B cell (primary cell): ENCODE results near the gene OR6A2. TPM values are rescaled to one million over a fixed set of nuclear protein-coding genes. Genes with fewer than 3 reads are reported as not detected.

Experiments used
- ATAC-seq: fragments of 200-7000 bp; cut with Tn5 transposase; one replicate; pipeline ENCODE4 v1.10.0; 2021; ENCODE audit warnings: low read depth, mild to moderate bottlenecking, moderate number of reproducible peaks, moderate library complexity
- CTCF ChIA-PET: fragments of 350-600 bp; sonication (Branson Sonifier 250); formaldehyde crosslinking; loops from one replicate; lab custom pipeline; 2021; ENCODE audit warnings: antibody characterized with exemption, inconsistent platforms; lab: Charles Lee
- POLR2A ChIA-PET: fragments of 350-600 bp; sonication (Branson Sonifier 250); formaldehyde crosslinking; loops from one replicate; lab custom pipeline; 2021; ENCODE audit warnings: antibody characterized with exemption; lab: Charles Lee
- DNase-seq: peaks from one replicate; pipeline ENCODE4 v3.0.0; 2013
- H2AFZ ChIP-seq: 2 replicates; pipeline ENCODE4 v1.6.1; 2012; ENCODE audit warnings: mild to moderate bottlenecking, low read depth, low read length; ENCODE audit not compliant: insufficient read depth, poor library complexity, severe bottlenecking
- H3K27ac ChIP-seq, 2 donors: 1 replicate in 1 of 2; 2 replicates in 1 of 2; pipeline ENCODE4 v1.5.1; 2012 to 2013; ENCODE audit warnings: low read length in 2 of 2, mild to moderate bottlenecking in 2 of 2, moderate library complexity in 1 of 2
- H3K27me3 ChIP-seq, 4 experiments: fragments of 200-600 bp in 1 of 4; sonication (generic) in 1 of 4; replicated peaks in 1 of 4; 1 replicate in 2 of 4; 2 replicates in 2 of 4; pipeline versions ENCODE4 v1.6.1 to v1.7.0; 2013 to 2016; ENCODE audit warnings: low read length in 3 of 4, mild to moderate bottlenecking in 2 of 4, mixed read lengths in 1 of 4, moderate library complexity in 1 of 4; ENCODE audit not compliant: insufficient read depth in 4 of 4, control insufficient read depth in 3 of 4; ENCODE audit errors: control extremely low read depth in 1 of 4
- H3K36me3 ChIP-seq, 2 experiments: replicated peaks in 1 of 2; 1 replicate in 1 of 2; 2 replicates in 1 of 2; pipeline versions ENCODE4 v1.6.1 to v1.7.1; 2013; ENCODE audit warnings: low read length in 1 of 2; ENCODE audit not compliant: insufficient read depth in 2 of 2, control insufficient read depth in 1 of 2; ENCODE audit errors: control extremely low read depth in 1 of 2, extremely low read depth in 1 of 2
- H3K4me1 ChIP-seq, 2 donors: fragments of 200-600 bp in 1 of 2; sonication (generic) in 1 of 2; 1 replicate in 1 of 2; 2 replicates in 1 of 2; pipeline versions ENCODE4 v1.5.1 to v1.6.1; 2013 to 2017; ENCODE audit warnings: low read length in 2 of 2; ENCODE audit not compliant: control insufficient read depth in 2 of 2, insufficient read depth in 2 of 2
- H3K4me2 ChIP-seq: replicated peaks from 2 replicates; pipeline ENCODE3; 2012; ENCODE audit warnings: mild to moderate bottlenecking, low read depth, low read length; ENCODE audit not compliant: poor library complexity, severe bottlenecking
- H3K4me3 ChIP-seq, 5 experiments: fragments of 200-600 bp in 1 of 5; sonication (generic) in 1 of 5; 1 replicate in 3 of 5; 2 replicates in 2 of 5; pipeline versions ENCODE4 v1.5.1 to v1.7.0; 2011 to 2016; ENCODE audit warnings: low read length in 4 of 5, mild to moderate bottlenecking in 4 of 5, low read depth in 2 of 5, control low read depth in 1 of 5, moderate library complexity in 1 of 5; ENCODE audit not compliant: insufficient read depth in 1 of 5; ENCODE audit errors: control extremely low read depth in 1 of 5, extremely low read depth in 1 of 5
- H3K79me2 ChIP-seq: fragments of 200-600 bp; sonication (generic); one replicate; pipeline ENCODE4 v1.6.0; 2016; ENCODE audit warnings: low read length; ENCODE audit not compliant: control insufficient read depth, insufficient read depth
- H3K9ac ChIP-seq: fragments of 200-600 bp; sonication (generic); 2 replicates; pipeline ENCODE4 v1.6.1; 2017; ENCODE audit warnings: mild to moderate bottlenecking, low read length, moderate library complexity
- H3K9me3 ChIP-seq, 3 donors: one replicate each; pipeline versions ENCODE4 v1.6.1 to v1.7.1; 2013; ENCODE audit warnings: low read length in 2 of 3; ENCODE audit not compliant: control insufficient read depth in 2 of 3, insufficient read depth in 1 of 3; ENCODE audit errors: control extremely low read depth in 1 of 3
- H4K20me1 ChIP-seq: 2 replicates; pipeline ENCODE4 v1.6.0; 2012; ENCODE audit warnings: mild to moderate bottlenecking, low read length; ENCODE audit not compliant: insufficient read depth, control insufficient read depth, poor library complexity, severe bottlenecking
- H3K27ac Mint-ChIP-seq: one replicate; pipeline ENCODE4 v1.8.0; 2021; ENCODE audit warnings: mixed read lengths
- H3K27me3 Mint-ChIP-seq: one replicate; pipeline ENCODE4 v1.8.0; 2021; ENCODE audit warnings: mixed read lengths
- H3K4me1 Mint-ChIP-seq: one replicate; pipeline ENCODE4 v1.8.0; 2021; ENCODE audit warnings: mixed read lengths
- H3K4me3 Mint-ChIP-seq: one replicate; pipeline ENCODE4 v1.8.0; 2021; ENCODE audit warnings: mixed read lengths
- H3K9me3 Mint-ChIP-seq: one replicate; pipeline ENCODE4 v1.8.0; 2022; ENCODE audit warnings: mixed read lengths; ENCODE audit not compliant: insufficient read depth
- EZH2 ChIP-seq: IDR thresholded peaks from 2 replicates; pipeline ENCODE4 v1.6.1; 2012; ENCODE audit warnings: borderline replicate concordance, low read depth, mild to moderate bottlenecking, moderate library complexity, low read length; ENCODE audit not compliant: insufficient read depth, poor library complexity, severe bottlenecking
- WGBS: methylation state at CpG from one replicate; pipeline ENCODE4 v1.1.5; 2013; ENCODE audit warnings: missing lambda C conversion rate; ENCODE audit not compliant: insufficient coverage; 5-methylcytosine and 5-hydroxymethylcytosine counted together
- intact Hi-C: fragments of 100-400 bp; cut with micrococcal nuclease; formaldehyde crosslinking; loops from one replicate; pipeline ENCODE4 v1.10.0; 2022
- polyA plus RNA-seq: library from polyadenylated mRNA; depleted of rRNA; stranded (reverse); fragments of >200 nt; gene quantifications from 2 replicates; pipeline ENCODE4 v1.2.3, GENCODE V29; 2012
- total RNA-seq, 2 donors: library from RNA; stranded (reverse); fragments of 120-200 nt in 1 of 2; gene quantifications; 1 replicate in 1 of 2; 2 replicates in 1 of 2; pipeline versions ENCODE4 v1.2.3 to v1.2.4, GENCODE V29; 2013 to 2022
- TF ChIP-seq, protein P1 (sequence below): fragments of 200-600 bp; IDR thresholded peaks from one replicate; pipeline ENCODE4 v1.8.0; 2022; ENCODE audit warnings: antibody characterized with exemption, mild to moderate bottlenecking

The OR6A2 gene
- total and polyA plus RNA-seq, 2 donors (not counting 1 experiment from before 2014, with no cell fraction given): 0.12 TPM; not detected in 1

GRCh38 chr11:6782720-6783119, 16.8 kb downstream of the OR6A2 start, which contains the start of gene OR2AG1:
TSS of gene OR2AG1 (plus strand) at chr11:6783020. CDS start at chr11:6785038, 2,018 bp downstream.
- Histone ChIP-seq H3K4me3 (no peak within 1 kb of the TSS), H3K9ac (no peak within 1 kb of the TSS), H3K4me1 (no peaks in the 10 kb centered on the region), H3K79me2 (no peaks in the 10 kb centered on the region), H2AFZ (no peak within 1 kb of the TSS), H4K20me1 (no peaks in the 10 kb centered on the region), H3K4me2 (no peak within 1 kb of the TSS), H3K27ac (no peak within 1 kb of the TSS), H3K9me3 (no peaks in the 10 kb centered on the region), H3K36me3 (no peaks in the 10 kb centered on the region), H3K27me3 (peaks cover 0 to 8% (median 2%) of the 10 kb centered on the region in 4 experiments)
- Mint-ChIP-seq H3K9me3 (no peaks in the 10 kb centered on the region), H3K27me3 (peaks cover 21% of the 10 kb centered on the region), H3K4me3 (no peak within 1 kb of the TSS), H3K4me1 (no peaks in the 10 kb centered on the region), H3K27ac (no peak within 1 kb of the TSS)
- TF ChIP-seq, protein P1, sequence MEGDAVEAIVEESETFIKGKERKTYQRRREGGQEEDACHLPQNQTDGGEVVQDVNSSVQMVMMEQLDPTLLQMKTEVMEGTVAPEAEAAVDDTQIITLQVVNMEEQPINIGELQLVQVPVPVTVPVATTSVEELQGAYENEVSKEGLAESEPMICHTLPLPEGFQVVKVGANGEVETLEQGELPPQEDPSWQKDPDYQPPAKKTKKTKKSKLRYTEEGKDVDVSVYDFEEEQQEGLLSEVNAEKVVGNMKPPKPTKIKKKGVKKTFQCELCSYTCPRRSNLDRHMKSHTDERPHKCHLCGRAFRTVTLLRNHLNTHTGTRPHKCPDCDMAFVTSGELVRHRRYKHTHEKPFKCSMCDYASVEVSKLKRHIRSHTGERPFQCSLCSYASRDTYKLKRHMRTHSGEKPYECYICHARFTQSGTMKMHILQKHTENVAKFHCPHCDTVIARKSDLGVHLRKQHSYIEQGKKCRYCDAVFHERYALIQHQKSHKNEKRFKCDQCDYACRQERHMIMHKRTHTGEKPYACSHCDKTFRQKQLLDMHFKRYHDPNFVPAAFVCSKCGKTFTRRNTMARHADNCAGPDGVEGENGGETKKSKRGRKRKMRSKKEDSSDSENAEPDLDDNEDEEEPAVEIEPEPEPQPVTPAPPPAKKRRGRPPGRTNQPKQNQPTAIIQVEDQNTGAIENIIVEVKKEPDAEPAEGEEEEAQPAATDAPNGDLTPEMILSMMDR: no peak
- no peak for TF ChIP-seq EZH2
- DNase-seq: no peak
- WGBS: 100% methylated on average over 1 of the region's 2 CpGs
- no peak for ATAC-seq
- POLR2A ChIA-PET: no interaction called here
- CTCF ChIA-PET: interaction anchor here (1.8 kb wide), 1 partner anchor 30 kb away, joined by 5 read pairs; no protein-coding TSS in a partner anchor
- intact Hi-C loops: no loop called here

GRCh38 chr11:6780829-6781228, 18.7 kb downstream of the OR6A2 start:
- peaks cover 21% of the 10 kb centered on the region for H3K27me3 Mint-ChIP-seq

More at GRCh38 chr11:6780829-6781228, 18.7 kb downstream of the OR6A2 start:
- DNase-seq (no peak), ATAC-seq (no peak)
- peaks cover 0 to 8% (median 2%) of the 10 kb centered on the region in 4 experiments for H3K27me3 ChIP-seq
- ChIA-PET CTCF (interaction anchor here (1.2 to 1.6 kb wide), 2 partner anchors 9 to 31 kb away, joined by 3 read pairs; no protein-coding TSS in a partner anchor), POLR2A (no interaction called here)
- intact Hi-C loops: no loop called here
- H3K9me3 ChIP-seq: no peaks in the 10 kb centered on the region
- H3K9ac ChIP-seq: no peak overlapping the region
- H3K4me3 ChIP-seq: no peak overlapping the region
- no peak overlapping the region for H3K4me3 Mint-ChIP-seq
- no peaks in the 10 kb centered on the region for H4K20me1 ChIP-seq
- H2AFZ ChIP-seq: no peak overlapping the region
- H3K4me1 Mint-ChIP-seq: no peaks in the 10 kb centered on the region
- no peaks in the 10 kb centered on the region for H3K4me1 ChIP-seq
- no peak overlapping the region for H3K27ac ChIP-seq
- H3K79me2 ChIP-seq: no peaks in the 10 kb centered on the region
- no peak overlapping the region for H3K27ac Mint-ChIP-seq
- TF ChIP-seq, protein P1: no peak
- TF ChIP-seq EZH2: no peak
- H3K36me3 ChIP-seq: no peaks in the 10 kb centered on the region
- H3K9me3 Mint-ChIP-seq: no peaks in the 10 kb centered on the region
- H3K4me2 ChIP-seq: no peak overlapping the region
